GM10248 (cell line): ENCODE measurements around the gene ATRAID.

Experiments
- CTCF ChIA-PET: fragments of 300-600 bp; sonication (Branson Sonifier 250); formaldehyde crosslinking; extraction: SDS; loops from one replicate; lab custom pipeline; 2021; ENCODE audit warnings: antibody characterized with exemption; lab: Yijun Ruan, JAX
- POLR2A ChIA-PET: fragments of 350-650 bp; sonication (Branson Sonifier 250); formaldehyde crosslinking; extraction: SDS; loops from one replicate; lab custom pipeline; 2020; ENCODE audit warnings: antibody characterized with exemption; lab: Yijun Ruan, JAX
- DNase-seq: peaks from one replicate; pipeline ENCODE4 v3.0.0; 2012; ENCODE audit errors: extremely low spot score
- CTCF ChIP-seq: IDR thresholded peaks from 2 replicates; pipeline ENCODE4 v1.5.1; 2012; ENCODE audit warnings: mild to moderate bottlenecking, low read depth; ENCODE audit errors: extremely low read depth, missing control alignments, control extremely low read depth

The ATRAID gene

DNA sequence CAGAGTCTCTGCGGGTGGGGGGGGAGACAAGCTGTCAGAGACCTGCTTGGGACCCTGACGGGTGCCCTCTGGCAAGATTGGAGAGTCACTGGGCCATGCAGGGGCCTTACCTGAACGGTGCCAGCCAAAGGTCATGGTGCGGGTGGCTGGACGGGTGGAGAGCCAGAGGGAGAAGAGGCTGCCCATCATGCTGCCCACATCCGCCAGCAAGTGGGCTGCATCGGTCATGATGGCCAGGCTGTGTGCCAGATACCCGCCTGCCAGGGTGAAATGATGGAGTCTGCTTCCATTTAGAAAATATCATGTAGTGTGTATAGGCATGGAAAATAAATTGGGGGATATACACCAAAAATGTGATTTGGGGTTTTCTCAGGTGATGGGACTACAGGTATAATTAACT, 46.2 kb downstream of the ATRAID start:
- POLR2A ChIA-PET = no interaction called here
- CTCF ChIA-PET = interaction anchor here (1.6 kb wide), 1 partner anchor 9 kb away, joined by 3 read pairs; no protein-coding TSS in a partner anchor
- DNase-seq = no peak

DNA sequence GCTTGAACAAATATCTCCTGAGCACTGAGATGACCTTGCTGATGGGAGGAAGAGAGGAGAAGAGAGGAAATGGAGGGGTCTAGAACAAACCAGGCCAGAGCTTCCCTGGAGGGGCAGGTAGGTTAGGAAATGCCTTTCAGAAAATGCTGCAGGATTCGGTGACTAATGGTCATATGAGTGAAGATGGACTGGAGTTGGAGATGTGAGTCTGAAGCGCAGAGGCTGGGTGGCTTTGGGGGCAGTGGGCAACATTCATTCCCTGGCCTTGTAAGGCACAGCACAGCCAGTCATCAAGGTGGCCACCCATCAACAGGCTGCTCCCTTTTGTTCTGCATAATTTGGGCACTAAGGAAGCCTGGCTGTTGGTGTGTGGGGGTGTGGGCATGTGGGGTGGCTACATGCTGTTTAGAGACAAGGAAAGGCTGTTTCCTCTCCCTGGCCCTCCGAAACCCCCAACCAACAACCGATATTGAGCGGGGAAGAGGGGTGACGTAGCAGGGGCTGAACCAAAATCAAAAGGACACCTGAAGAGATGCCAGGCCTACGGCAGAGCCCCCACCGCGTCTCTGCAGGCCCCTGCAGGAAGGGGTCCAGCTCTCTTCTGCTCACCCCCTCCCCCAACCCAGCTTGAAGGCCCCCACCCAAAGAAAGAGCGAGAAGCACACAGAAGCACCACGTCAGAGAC, 49.5 kb downstream of the ATRAID start:
- CTCF ChIA-PET = interaction anchor here (6.8 kb wide), 1 partner anchor 19 kb away, joined by 99 read pairs; the partner anchor contains the start of genes DNAJC5G and TRIM54

More for the DNA sequence above, 46.2 kb downstream of the ATRAID start:
- TF ChIP-seq CTCF = no peak

GRCh38 chr2:27261926-27262298, 50.1 kb downstream of the ATRAID start:
- no peak for TF ChIP-seq CTCF
- no peak for DNase-seq
- CTCF ChIA-PET = interaction anchor here (6.8 kb wide), 1 partner anchor 18 kb away, joined by 99 read pairs; the partner anchor contains the start of genes DNAJC5G and TRIM54
- POLR2A ChIA-PET = no interaction called here

More for the DNA sequence above, 49.5 kb downstream of the ATRAID start:
- DNase-seq = no peak
- POLR2A ChIA-PET = no interaction called here
- TF ChIP-seq CTCF = no peak

DNA sequence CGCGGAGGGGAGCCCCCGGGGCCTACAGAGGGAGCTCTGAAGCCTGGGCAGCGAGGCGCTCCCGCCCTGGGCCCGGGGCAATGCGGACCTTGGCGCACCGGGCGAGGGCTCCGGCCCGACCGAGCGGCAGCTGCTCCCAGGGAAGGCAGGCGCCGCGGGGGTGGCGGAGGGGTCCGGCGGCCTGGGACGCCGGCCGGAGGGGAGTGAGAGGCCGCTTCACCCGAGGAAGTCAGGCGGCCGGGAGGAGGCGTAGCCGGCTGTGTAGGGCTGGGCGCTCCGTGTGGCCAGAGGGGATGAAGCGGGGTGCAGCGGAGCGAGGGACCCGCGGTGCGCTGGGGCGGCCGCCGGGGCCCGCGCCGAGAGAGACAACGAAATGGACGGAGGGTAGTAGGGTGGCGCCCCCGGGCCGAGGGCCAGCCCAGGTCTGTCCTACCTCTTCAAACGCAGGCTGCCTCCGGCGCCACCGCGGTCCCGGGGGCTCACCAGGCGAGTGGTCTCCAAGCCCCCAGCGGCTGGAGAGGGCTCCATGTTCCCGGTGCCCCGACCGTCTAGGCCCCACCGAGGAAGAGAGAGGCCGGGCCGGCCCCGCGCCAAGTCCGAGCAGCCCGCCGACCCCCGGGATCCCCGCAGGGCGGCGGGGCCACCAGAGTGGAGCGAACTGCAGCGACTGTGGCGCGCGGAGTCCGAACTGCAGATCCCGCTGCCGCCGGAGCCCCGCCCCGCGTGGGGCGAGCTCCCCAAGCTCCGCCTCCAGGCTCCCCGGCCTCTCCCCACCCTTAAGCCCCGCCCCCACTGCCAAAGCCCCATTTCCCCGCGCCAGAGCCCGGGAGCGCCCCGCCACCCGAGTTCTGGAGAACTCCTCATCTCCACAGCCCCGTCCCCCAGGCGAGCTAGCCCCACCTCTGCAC, 50.8 kb downstream of the ATRAID start, which contains the start of gene SLC30A3:
SLC30A3 (minus strand) TSS at position 669 of the 908 bp plus-strand sequence; CDS start at position 528, 141 bp downstream.
- ChIA-PET CTCF (interaction anchor here (0.6 to 6.8 kb wide), 5 partner anchors 12 to 166 kb away, joined by 3 to 99 read pairs (median 4); partner anchors contain the start of genes DNAJC5G and TRIM54), POLR2A (interaction anchor here (0.6 kb wide), 1 partner anchor 9 kb away, joined by 5 read pairs; no protein-coding TSS in a partner anchor)
- TF ChIP-seq CTCF = no peak
- DNase-seq = peak; percentile 90

DNA sequence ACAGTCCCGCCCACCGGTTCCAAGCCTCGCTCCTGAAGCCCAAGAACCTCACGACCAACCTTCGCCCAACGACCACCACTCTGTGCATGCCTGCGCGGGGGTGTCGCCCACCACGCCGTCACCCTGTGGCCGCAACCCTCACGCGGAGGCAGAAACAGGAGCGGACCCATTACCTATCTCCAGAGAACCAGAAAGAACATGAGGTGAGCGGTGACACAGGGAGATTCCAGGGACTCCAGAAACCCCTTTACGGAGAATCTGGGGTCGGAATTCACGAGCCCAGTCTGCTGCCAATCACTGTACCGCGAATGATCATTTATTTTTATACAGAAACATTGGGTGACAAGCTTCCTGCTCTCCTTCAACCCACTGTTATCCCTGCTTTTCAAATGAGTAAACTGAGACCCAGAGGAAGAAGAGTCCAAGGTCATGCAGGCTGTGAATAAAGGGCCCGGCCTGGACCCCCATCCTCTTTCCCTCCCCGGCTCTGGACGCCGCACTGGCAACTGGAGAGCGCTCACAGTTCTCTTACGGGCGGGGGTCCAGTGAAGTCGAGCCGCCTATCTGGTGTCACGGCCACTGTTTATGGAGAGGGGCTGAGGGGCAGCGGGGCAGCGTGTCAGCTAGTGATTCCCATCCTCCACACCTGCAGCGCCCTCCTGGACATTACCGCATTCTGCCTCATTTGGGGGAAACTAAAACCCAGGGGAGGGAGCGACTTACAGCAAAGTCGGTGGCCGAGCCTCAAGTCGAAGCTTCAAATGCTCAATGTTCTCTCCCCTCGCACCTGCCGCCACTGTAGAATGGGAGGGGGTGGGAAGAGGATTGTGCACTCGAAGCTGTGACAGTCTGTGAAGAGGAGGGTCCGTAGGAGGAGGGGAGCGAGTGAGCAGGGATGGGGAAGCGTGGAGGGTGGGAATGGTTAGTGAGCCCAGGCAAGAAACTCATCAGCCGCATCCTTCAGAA, 51.7 kb downstream of the ATRAID start:
- CTCF ChIA-PET = interaction anchor here (1.0 to 6.8 kb wide), 5 partner anchors 9 to 167 kb away, joined by 3 to 99 read pairs (median 7); partner anchors contain the start of genes DNAJC5G and TRIM54
- TF ChIP-seq CTCF = no peak
- POLR2A ChIA-PET = interaction anchor here (0.6 kb wide), 1 partner anchor 8 kb away, joined by 5 read pairs; no protein-coding TSS in a partner anchor
- DNase-seq = no peak
